Jurkat, Clone E6-1 (cell line): ENCODE data around the gene CLNK.

ENCODE experiments used
- DNase-seq: peaks from one replicate; pipeline ENCODE4 v3.0.0-alpha.2; 2011; ENCODE audit warnings: low read depth, low spot score
- H3K4me3 ChIP-seq: 2 replicates; pipeline ENCODE4 v1.5.1; 2011; ENCODE audit warnings: mild to moderate bottlenecking, low read length, control low read depth, moderate library complexity

Gene CLNK

GRCh38 chr4:10442976-10443375 is 241.6 kb downstream of the CLNK start:
- DNase-seq, result no peak
- no peak overlapping the region for H3K4me3 ChIP-seq

- no peak overlapping the region for H3K4me3 ChIP-seq
- no peak for DNase-seq
Measured at GRCh38 chr4:10441512-10441911, 243.1 kb downstream of the CLNK start.

- no peak overlapping the region for H3K4me3 ChIP-seq
- no peak for DNase-seq
Measured at GRCh38 chr4:10438924-10439323, 245.6 kb downstream of the CLNK start.

- no peak for DNase-seq
- no peak overlapping the region for H3K4me3 ChIP-seq
Measured at GRCh38 chr4:10437735-10438134, 246.8 kb downstream of the CLNK start.
